Body of pancreas (tissue), 4 donors: Measurements from ENCODE around the gene RPL10. TPM values are rescaled to one million over a fixed set of nuclear protein-coding genes. Genes with fewer than 3 reads are reported as not detected.

ENCODE experiments used
- ATAC-seq: fragments of 150-250 bp; one replicate; pipeline ENCODE4 v1.9.1; 2016
- DNase-seq, 4 donors: peaks; one replicate each; pipeline ENCODE4 v3.0.0-alpha.2; 2019
- H3K27ac ChIP-seq, 4 donors: fragments of 200-600 bp; sonication (generic); 1 replicate in 3 of 4; 2 replicates in 1 of 4; pipeline versions ENCODE4 v1.5.1 to v1.6.1; 2016 to 2019; ENCODE audit warnings: mild to moderate bottlenecking in 1 of 4, mixed read lengths in 1 of 4, moderate library complexity in 1 of 4
- H3K27me3 ChIP-seq, 2 donors: fragments of 200-600 bp; sonication (generic); one replicate each; pipeline ENCODE4 v1.6.0; 2016; ENCODE audit warnings: mild to moderate bottlenecking in 1 of 2
- H3K36me3 ChIP-seq, 2 donors: fragments of 200-600 bp; sonication (generic); replicated peaks in 1 of 2; 2 replicates each; pipeline ENCODE4 v1.5.1; 2016; ENCODE audit warnings: low read depth in 2 of 2; ENCODE audit not compliant: insufficient read depth in 1 of 2
- H3K4me1 ChIP-seq: fragments of 200-600 bp; sonication (generic); one replicate; pipeline ENCODE4 v1.6.0; 2016
- H3K4me3 ChIP-seq, 2 donors: fragments of 200-600 bp; sonication (generic); 1 replicate in 1 of 2; 2 replicates in 1 of 2; pipeline ENCODE4 v1.5.1; 2016 to 2019
- H3K9me3 ChIP-seq, 3 donors: fragments of 200-600 bp; sonication (generic); 1 replicate in 2 of 3; 2 replicates in 1 of 3; pipeline ENCODE4 v1.5.1; 2016
- POLR2A ChIP-seq, 3 donors: fragments of 450-650 bp; IDR thresholded peaks; one replicate each; pipeline ENCODE4 v1.6.1; 2016; ENCODE audit warnings: antibody characterized with exemption in 3 of 3, mild to moderate bottlenecking in 2 of 3
- WGBS, 2 donors: methylation state at CpG; one replicate each; pipeline ENCODE4 v1.1.5; 2017; 5-methylcytosine and 5-hydroxymethylcytosine counted together
- intact Hi-C: fragments of 100-400 bp; cut with DNase I; formaldehyde crosslinking; loops from one replicate; pipeline ENCODE4 v1.15.1; 2023
- total RNA-seq, 2 donors: library from RNA; depleted of rRNA; stranded (reverse); fragments of >200 nt; gene quantifications; one replicate each; pipeline ENCODE4 v1.1.0, GENCODE V29; 2016
- TF ChIP-seq, protein P1 (sequence below), 7 experiments: fragments of 450-650 bp in 4 of 7; fragments of 200-600 bp in 3 of 7; sonication (generic) in 3 of 7; IDR thresholded peaks; one replicate each; pipeline ENCODE4 v1.5.1; 2016 to 2019; ENCODE audit warnings: antibody characterized with exemption in 7 of 7

The RPL10 gene
- total RNA-seq, 2 donors from 2014 or later = 1,426 to 2,757 TPM

GRCh38 chrX:154404625-154405192, 6.5 kb downstream of the RPL10 start:
- no peak for ATAC-seq
- TF ChIP-seq POLR2A (IDR thresholded peaks at IDR 0.05) = no peak
- TF ChIP-seq, protein P1, sequence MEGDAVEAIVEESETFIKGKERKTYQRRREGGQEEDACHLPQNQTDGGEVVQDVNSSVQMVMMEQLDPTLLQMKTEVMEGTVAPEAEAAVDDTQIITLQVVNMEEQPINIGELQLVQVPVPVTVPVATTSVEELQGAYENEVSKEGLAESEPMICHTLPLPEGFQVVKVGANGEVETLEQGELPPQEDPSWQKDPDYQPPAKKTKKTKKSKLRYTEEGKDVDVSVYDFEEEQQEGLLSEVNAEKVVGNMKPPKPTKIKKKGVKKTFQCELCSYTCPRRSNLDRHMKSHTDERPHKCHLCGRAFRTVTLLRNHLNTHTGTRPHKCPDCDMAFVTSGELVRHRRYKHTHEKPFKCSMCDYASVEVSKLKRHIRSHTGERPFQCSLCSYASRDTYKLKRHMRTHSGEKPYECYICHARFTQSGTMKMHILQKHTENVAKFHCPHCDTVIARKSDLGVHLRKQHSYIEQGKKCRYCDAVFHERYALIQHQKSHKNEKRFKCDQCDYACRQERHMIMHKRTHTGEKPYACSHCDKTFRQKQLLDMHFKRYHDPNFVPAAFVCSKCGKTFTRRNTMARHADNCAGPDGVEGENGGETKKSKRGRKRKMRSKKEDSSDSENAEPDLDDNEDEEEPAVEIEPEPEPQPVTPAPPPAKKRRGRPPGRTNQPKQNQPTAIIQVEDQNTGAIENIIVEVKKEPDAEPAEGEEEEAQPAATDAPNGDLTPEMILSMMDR (IDR thresholded peaks at IDR 0.05) = no peak
- WGBS, 2 donors = 83 to 90% methylated on average over 3 to 12 of the region's 16 CpGs
- H3K9me3 ChIP-seq = no peaks in the 10 kb centered on the region
- H3K27ac ChIP-seq = no peak overlapping the region
- H3K4me3 ChIP-seq = no peak overlapping the region
- no peaks in the 10 kb centered on the region for H3K36me3 ChIP-seq
- H3K27me3 ChIP-seq = no peaks in the 10 kb centered on the region
- DNase-seq = no peak
- intact Hi-C loops = no loop called here
- peaks cover 19% of the 10 kb centered on the region for H3K4me1 ChIP-seq

- H3K4me3 ChIP-seq = no peak overlapping the region
These were observed 10.6 kb downstream of the RPL10 start for GRCh38 chrX:154408659-154409221.

DNA sequence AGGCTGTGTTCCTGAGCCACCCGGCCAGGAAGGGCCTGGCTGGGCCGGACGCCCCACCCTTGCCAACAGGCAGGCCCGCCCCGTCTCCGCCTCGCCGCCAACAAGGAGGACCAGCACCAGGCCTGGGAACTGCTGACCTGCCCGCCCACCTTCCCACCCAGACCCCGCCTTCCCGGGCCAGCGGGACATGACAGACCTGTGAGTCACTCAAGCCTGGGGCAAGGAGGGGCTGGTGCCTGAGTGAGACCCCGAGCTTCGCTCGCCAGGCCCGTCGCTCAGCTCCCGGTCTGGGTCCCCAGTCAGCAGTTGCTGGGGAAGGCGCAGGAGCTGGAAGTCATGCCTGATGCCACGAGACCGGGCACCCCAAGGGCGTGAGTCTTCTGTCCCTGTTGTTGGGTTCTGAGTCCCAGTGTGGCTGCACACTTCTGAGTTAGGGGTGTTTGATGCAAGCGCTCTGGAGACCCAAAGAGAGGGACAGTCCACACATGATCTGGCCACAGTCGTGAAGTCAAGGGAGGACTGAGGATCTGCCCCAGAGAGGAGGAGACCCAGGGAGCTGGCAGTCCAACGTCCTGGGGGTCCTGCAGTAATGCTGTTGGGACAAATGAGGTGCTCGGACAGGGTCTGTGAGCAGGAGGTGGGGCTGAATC, 11.2 kb downstream of the RPL10 start, which contains the start of gene DNASE1L1:
Gene DNASE1L1, minus strand, starts transcription at position 33 of the 650 bp plus-strand sequence. CDS start 3,686 bp downstream, outside the sequence.
- DNase-seq (peak; percentile 50 to 81 (median 74)), ATAC-seq (peak; percentile 22)
- H3K27me3 ChIP-seq = no peaks in the 10 kb centered on the region
- intact Hi-C loops = no loop called here
- WGBS, 2 donors = 64 to 67% methylated on average over 3 to 6 of the region's 26 CpGs
- H3K9me3 ChIP-seq = no peaks in the 10 kb centered on the region
- H3K4me1 ChIP-seq = peaks cover 12% of the 10 kb centered on the region
- H3K4me3 ChIP-seq = no peak within 1 kb of the TSS
- peak within 1 kb of the TSS in 2 of 4 donors; percentile 36 to 63 for H3K27ac ChIP-seq
- H3K36me3 ChIP-seq = no peaks in the 10 kb centered on the region
- peak in 1 of 3 donors; percentile 24 for TF ChIP-seq POLR2A (IDR thresholded peaks at IDR 0.05)
- TF ChIP-seq, protein P1 (IDR thresholded peaks at IDR 0.05) = no peak

More at GRCh38 chrX:154408659-154409221, 10.6 kb downstream of the RPL10 start:
- Histone ChIP-seq H3K9me3 (no peaks in the 10 kb centered on the region), H3K36me3 (no peaks in the 10 kb centered on the region), H3K27ac (peak overlapping the region in 2 of 4 donors; percentile 36 to 63), H3K27me3 (no peaks in the 10 kb centered on the region), H3K4me1 (peaks cover 12% of the 10 kb centered on the region)
- TF ChIP-seq, protein P1 (IDR thresholded peaks at IDR 0.05) = no peak
- no peak for TF ChIP-seq POLR2A (IDR thresholded peaks at IDR 0.05)
- intact Hi-C loops = no loop called here
- DNase-seq (no peak), ATAC-seq (no peak)
- 59 to 84% methylated on average over 5 to 10 of the region's 10 CpGs for WGBS, 2 donors

- H3K36me3 ChIP-seq = no peaks in the 10 kb centered on the region
- H3K27me3 ChIP-seq = no peaks in the 10 kb centered on the region
- H3K4me3 ChIP-seq = peak overlapping the region; percentile 52 to 76
- H3K9me3 ChIP-seq = no peaks in the 10 kb centered on the region
- peak; percentile 74 for ATAC-seq
- TF ChIP-seq, protein P1 (IDR thresholded peaks at IDR 0.05) = no peak
- peak in 1 of 3 donors; percentile 2 for TF ChIP-seq POLR2A (IDR thresholded peaks at IDR 0.05)
- intact Hi-C loops = no loop called here
- 0% methylated on average over 6 of the region's 29 CpGs; no CpG with 5 or more reads in 1 of the 2 donors for WGBS, 2 donors
- DNase-seq = peak; percentile 44 to 76 (median 66)
- peak overlapping the region; percentile 70 to 90 (median 80) for H3K27ac ChIP-seq
- peaks cover 12% of the 10 kb centered on the region for H3K4me1 ChIP-seq
These were observed 13.8 kb downstream of the RPL10 start for GRCh38 chrX:154411981-154412340.
